ENCODE results near the gene NFE2L2.
"Not testable (repeated sequence)": the region's sequence is repeated elsewhere in the genome, so short reads cannot be mapped to it uniquely, and the experiment has no call there.

The NFE2L2 gene

DNA sequence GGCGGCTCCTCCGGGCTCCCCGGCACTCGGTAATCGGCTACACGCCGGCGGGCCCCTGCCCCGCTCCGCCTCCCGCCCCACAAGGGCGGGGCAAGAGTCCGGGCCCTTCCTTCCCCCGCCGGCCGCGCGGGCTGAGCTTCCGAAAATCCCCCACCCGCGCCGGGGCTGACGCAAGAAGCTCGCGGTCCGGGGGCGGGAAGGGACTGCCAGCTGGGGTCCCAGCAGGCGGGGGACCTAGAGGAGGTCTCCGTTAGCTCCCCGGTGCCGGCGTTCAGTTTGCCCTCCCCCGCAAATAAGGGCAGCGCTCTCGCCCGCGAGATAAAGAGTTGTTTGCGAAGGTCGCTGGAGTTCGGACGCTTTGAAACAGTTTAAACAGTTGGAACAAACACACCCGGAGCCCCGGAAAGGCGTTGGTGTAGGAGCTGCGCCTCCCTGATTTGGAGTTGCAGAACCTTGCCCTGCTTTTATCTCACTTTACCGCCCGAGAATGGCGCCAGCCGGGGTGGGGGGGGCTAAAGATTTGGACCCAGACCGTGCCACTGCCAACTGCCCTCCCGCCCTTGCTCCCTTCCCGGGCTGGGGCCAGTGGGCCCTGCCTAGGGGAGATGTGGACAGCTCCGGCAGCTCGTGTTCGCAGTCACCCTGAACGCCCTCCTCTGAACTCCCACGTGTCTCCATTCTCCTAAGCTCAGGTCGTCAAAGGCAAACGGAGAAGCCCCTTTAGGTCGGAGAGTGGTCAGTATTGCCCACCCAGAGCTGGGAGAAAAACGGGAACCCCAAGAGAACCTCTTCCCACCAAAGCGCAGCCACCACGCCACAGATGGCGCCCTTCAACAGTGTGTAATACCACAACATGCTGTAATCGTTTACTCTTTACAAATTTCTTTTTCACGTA, at the start of gene NFE2L2:
TSS of gene NFE2L2 (minus strand) at position 35 of the 895 bp plus-strand sequence. CDS start 151 bp downstream, outside the sequence.
- peak; percentile 97 for DNase-seq (ENCODE audit: low read depth)

DNA sequence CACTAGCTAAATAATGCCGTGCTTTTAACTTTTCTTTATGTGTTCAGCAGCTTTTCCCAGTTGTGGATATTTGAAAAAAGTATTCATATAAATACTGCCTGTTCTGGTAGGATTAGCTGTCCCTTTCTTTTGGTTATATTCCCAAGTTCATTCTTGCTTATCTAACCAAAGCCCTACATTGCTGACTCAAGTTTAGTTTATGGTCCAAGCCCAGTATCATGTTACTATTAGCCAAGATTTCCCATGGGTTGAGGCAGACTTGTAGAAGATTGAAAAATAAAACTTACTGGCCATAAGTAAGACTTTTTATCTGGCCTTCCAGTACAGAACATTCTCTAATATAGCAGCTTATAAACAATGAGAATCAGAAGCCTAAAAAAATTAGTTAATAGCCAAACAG, 49.7 kb upstream of the NFE2L2 start:
- no peak for DNase-seq (ENCODE audit: low read depth)

DNA sequence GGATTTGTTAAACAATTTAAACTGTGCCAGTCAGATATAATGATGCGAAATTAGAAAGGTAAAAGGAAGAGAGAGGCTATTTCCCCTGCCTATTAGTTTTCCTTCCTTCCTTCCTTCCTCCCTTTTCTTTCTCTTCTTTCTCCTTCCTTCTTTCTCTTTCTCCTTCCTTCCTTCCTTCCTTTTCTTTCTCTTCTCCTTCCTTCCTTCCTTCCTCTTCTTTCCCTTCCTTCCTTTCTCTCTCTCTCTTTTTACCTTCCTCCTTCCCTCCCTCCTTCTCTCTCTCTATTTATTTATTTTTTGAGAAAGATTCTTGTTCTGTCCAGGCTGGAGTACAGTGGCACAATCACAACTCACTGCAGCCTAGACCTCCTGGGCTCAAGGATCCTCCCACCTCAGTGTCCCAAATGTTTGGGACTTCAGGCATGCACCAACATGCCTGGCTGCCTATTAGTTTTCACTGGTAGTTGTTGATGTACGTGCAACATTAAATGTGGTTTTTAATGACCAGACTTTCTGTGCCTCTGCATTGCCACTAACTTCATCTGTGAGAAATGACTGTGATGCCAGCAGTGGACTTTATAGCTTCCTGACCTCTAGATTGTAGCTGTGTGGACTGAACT, 48.7 kb upstream of the NFE2L2 start:
- no peak for DNase-seq (ENCODE audit: low read depth)

DNA sequence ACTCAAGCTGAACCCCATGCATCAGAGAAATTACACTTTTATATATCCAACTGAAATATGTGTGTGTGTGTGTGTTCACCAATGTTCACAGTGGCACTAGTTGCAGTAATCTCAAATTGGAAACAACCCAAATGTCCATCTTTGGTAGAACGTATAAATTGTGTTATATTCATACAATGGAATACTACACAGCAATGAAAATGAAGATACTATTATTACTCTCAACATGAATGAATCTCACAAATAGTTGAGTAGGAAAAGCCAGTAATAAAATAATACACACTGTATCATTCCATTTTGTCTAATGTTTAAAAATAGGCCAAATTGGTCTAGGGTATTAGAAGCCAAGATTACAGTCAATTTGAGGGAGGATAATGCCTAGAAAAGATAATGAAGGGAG, 48.0 kb upstream of the NFE2L2 start:
- DNase-seq (ENCODE audit: low read depth): no peak

DNA sequence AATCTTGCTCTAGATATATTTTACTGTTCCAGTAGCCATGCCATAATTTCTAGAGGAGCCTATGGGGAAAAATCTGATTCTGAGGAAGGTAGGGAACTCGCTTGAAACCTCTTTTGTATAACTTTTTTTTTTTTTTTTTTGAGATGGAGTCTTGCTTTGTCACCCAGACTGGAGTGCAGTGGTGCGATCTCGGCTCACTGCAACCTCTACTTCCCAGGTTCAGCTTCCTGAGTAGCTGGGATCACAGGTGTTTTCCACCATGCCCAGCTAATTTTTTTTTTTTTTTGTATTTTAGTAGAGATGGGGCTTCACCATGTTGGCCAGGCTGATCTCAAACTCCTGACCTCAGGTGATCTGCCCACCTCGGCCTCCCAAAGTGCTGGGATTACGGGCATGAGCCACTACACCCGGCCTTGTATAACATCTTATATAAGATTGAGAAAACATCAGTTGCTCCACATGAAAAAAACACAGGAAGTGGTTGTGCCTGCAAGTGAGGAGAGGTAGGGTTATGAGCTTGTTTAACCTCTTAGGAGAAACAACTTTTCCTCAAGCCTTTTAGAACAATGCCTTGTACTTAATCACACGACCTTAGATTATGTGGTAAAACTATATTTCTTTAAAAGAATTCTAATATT, 45.3 kb upstream of the NFE2L2 start:
- DNase-seq (ENCODE audit: low read depth): not testable (repeated sequence)

DNA sequence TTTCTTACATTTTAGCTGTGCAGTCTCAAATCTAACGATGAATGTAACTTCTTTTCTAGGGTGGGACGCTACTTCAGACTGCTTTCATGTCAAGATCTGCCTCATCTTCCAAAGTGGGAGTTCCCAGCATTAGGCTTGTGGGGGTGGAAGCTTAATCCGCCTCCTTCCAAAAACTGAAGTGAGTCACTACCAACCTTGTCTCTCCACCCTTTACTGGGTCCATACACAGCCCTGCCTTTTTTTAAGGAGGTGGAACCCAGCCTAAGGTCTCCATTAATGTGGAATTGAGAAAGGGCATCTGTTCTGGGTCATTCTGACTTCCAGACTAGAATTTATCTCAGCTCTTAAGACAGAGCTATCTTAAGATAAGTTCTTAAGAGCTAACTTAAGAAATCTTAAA, 42.0 kb upstream of the NFE2L2 start:
- no peak for DNase-seq (ENCODE audit: low read depth)

DNA sequence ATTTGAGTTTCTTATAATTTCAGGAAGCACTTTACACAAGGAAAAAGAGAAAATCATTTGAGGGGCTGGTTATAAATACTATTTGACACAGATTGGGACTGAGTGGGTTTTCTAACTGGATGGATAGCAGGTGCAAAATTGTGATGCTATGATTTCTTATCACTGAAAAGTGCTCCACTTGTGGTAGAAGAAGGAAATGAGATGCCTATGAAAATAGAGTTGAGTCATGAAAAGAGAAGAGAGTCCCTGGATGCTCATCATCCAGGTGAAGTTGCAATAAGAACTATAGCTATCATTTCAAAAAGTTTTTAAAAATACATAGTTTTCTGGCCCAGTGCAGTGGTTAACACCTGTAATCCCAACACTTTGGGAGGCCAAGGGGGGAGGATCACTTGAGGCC, 39.4 kb upstream of the NFE2L2 start:
- DNase-seq (ENCODE audit: low read depth): no peak

DNA sequence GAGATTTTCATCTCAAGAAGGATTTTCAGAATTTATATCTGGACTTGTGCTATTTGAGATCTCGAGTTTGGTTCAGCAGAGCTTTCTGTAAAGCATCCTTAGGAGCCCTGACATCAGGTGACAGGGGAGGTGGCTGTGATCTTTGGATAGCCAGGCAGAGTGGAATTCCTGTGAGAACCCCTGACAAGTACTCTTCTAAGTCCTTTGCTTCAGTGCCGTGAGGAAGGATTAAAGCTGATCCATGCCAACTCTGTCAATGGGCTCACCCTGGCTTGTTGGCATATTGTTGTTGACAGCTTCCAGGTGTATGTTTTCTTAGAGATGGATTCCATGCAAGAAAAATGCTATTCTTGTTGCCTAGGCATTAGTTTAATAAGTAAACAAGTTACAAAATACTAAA, 38.0 kb upstream of the NFE2L2 start:
- DNase-seq (ENCODE audit: low read depth): no peak

DNA sequence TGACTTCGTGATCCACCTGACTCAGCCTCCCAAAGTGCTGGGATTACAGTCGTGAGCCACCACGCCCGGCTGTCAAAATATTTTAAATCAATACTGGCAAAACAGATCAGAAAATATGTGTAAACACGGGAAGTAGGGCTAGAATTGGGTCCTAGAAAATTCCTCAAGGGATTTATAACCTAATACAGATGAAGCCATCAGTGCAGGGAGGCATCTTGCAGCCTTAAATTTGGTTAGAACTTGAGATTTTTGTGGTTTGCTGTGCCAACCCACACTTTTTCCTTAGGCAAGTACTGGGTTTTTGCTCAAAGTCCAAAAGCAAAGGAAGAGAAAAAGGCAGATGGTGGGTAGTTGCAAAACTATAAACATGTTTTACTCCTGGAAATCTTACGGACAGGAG, 33.7 kb upstream of the NFE2L2 start:
- no peak for DNase-seq (ENCODE audit: low read depth)

DNA sequence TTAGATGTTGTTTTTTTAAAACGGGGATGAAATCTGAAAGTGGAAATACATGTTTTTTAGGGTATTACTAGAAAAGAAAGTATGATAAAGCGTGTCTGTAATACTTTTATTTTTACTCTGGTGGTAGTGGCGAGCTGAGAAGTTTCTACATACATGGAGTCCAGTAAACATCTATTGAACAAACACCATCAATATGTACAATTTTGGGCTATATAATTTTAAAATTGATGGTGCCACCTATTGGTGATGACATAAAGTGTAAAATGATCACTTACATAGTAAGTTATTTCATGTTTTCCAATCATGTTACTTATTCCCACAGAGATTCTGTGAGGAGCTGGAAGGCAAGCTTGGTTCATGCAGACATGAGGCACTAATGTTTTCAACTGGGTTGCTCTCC, 31.5 kb upstream of the NFE2L2 start:
- no peak for DNase-seq (ENCODE audit: low read depth)

DNA sequence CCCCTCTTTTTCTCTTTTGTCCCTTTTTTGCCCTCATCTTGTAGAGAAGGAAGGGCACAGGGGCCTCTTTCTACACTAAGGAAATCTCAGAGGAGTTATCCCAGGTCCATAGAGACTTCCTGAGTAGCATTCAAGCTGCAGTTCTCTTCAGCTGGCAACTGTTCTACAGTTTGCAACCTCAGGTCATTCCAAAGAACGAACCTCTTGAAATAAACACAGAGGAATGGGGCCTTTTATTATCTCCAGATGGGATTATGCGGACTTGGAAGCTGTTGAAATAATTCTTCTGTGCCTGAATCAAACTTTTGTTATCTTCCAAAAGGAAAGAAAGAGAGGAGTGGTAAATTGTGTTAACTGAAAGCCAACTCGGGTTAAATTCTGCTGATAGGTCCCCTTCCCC, 31.0 kb upstream of the NFE2L2 start:
- DNase-seq (ENCODE audit: low read depth): no peak

DNA sequence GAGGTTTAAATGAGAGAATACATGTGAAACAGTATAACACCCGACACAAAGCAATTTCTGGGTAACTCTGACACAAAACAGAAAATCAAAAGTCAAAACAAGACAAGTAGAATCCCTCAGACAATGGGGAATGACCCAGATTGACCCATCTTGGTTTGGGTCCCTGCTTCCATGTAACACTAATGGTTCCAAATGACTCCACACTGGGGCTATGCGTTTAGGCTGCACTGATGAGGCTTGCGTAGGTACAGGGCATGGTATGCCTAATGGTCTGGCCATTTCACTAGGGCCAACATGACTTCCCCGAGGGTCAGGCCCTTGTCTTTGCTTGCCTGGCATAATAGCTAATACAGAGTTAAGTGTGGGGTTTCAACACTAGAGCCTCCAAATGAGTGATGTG, 27.2 kb upstream of the NFE2L2 start:
- DNase-seq (ENCODE audit: low read depth): no peak

DNA sequence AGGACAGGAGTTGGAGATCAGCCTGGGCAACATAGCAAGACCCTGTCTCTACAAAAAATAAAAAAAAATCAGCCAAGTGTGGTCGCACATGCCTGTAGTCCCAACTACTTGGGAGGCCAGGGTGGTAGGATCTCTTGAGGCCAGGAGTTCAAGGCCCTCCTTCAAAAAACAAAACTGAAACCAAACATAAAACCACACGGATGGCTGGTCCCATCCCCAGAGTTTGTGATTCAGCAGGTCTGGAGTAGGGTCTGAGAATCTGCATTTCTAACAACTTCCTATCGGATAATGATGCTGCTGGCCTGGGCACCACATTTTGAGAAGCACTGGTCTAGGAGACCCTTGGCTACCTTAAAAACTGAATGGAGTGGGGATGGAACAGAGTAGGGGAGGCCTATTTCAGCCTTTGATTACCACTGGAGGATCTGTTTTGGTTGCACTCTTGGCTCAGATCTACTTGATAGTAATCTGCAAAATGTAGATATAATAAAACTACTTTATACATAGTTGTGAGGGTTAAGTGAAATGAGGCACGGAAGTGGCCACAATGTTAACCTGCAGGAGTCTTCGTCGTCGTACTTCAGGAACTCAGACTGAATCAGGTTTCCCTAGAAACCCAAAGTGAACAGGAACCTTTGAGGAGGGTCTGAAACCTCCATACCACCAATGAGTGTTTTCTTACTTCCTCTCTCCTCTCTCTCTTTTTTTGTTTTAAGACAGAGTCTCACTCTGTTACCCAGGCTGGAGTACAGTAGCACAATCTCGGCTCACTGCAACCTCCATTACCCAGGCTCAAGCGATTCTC, 25.5 kb upstream of the NFE2L2 start:
- DNase-seq (ENCODE audit: low read depth): no peak

DNA sequence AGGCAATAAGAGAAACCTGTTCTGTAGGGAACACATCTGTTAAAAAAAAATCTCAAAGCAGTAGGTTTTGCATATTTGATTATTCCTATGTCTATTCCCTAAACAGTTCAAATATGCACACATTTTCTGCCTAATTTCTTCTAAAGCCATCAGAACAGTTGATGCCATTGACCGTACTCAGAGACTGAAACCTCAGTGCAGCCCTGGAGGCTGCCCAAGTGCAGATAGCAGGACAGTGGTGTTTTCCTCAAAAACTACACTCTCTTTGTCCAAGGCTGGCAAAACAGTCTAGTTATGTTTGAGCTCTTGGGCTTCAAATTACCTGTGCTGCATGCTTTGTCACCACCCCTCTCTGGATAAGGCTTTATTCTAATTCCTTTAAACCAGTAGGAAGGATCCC, 23.3 kb upstream of the NFE2L2 start:
- DNase-seq (ENCODE audit: low read depth): no peak

DNA sequence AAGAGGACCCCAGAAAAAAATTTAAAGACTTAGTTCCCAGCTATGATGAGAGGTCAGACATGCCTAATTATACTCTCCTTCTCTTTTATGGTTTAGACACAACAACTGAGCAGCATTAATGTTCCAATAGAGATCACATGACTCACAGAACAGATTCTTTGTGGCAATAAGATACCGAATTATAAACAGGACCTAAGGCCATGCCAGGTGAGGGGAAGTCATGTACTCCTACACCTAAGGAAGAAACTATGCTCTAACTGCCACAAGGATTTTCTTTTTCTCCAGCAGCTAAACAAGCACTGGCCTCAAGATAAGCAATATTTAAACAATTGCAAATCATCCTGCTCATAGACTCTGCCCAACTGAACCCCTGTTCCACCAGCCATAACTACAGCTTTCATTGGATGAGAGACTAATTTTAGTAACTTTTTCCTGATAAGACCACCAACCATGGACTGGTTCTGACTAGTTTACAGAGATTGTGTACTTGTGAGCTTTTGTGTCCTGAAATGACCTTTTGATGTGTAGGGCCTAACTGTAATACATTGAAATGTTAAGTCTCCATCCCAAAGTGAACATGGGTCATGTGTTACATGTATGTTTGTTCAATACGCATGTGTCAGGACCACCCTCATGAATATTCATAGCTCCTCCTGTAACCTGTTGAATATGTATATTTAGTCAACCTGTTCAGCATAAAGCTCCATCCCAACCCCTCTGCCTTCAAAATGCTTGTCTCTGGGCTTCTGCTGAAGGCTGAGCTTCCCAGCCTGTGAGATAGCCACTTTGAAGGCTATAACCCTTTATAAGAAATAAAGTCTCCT, 21.6 kb upstream of the NFE2L2 start:
- DNase-seq (ENCODE audit: low read depth): no peak

DNA sequence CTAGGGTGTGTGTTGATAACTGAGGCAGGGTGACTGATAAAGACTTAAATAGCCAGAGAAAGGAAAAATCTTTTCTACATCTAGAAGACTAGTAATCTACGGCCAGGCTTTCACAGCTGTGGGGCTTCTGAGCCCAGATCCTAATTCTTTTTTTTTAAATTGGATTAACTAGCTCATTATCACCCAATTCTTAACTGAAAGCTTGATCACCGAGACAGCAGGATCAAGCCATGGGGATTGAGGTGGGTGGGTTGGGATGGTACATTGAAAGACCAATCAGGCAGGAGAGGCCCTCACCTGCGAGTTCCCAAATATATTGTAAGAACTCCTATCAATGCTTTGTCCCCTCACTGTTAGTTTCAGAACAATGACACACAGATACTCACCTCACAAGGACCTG, 20.0 kb upstream of the NFE2L2 start:
- no peak for DNase-seq (ENCODE audit: low read depth)

DNA sequence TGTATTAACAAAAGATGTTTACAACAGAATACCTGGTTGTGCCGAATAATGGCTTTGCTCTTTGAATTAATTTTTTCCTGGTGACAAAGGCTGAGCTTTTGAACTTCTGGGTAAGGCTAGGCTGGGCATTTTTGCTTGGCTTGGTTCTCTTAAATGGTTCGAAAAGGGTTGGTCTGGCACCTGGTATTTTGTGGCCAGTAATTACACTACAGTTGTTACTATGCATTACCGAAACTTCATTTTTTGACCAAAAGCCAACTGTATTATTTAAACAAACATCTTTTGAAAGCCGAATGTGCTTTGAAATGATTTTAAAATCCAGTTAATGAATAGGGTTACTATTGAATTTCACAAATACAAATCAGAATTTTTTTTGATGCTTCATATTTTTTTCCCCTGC, 19.4 kb upstream of the NFE2L2 start:
- DNase-seq (ENCODE audit: low read depth): no peak

DNA sequence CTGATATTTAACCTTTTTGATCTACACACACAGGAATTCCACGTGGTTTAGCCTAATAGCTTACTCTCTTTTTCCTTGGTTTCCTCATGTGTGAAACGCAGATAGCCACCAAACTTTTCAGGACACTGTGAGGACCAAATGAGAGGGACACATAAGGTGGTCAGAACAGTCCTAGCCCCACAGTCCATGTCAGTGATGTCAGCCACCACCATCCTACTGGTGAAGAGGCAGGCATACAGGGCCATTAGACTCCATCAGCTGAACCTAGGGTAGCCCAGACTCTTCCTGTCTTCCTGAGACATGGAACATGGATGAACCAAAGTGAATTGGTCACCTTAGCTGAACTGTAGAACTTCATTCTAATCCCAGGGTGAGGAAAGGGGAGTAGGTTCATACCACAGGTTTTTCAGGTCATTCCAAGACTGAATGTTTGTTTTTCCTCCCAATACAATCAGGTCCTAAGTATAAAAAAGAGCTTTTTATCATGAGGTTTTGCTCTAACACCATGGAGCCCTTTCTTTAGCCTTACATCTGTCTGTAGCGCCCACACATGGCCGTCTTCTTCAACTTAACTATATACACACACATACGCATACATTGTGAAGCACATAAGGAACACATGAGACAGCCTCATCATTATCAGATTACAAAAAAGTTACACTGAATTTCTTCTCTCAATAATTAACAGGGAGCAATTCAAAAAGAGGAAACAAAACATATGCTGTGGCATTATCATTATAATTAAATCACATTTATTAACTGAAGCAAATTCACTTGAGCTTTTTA, 18.5 kb upstream of the NFE2L2 start:
- DNase-seq (ENCODE audit: low read depth): no peak

DNA sequence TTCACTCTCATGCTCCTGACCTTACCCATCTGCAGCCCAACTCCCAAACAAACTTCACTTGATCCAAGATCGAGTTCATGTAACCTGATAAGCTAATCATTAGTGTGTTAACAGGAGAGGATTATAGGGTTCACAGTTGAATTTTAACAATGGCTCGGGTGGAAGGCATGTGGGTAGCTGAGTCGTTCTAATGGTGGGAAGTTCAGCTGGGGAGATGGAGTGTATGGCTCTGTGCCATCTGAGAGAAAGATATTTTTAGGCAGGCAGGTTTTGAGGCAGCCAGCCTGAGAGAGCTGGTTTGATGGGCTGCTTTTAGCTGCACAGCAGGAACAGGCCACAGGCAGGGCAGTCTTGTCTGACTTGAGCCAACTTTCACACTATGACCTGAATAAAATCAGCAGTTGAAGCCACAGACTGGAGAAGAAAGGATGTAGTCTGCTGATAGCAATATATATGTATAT, 17.7 kb upstream of the NFE2L2 start:
- no peak for DNase-seq (ENCODE audit: low read depth)

DNA sequence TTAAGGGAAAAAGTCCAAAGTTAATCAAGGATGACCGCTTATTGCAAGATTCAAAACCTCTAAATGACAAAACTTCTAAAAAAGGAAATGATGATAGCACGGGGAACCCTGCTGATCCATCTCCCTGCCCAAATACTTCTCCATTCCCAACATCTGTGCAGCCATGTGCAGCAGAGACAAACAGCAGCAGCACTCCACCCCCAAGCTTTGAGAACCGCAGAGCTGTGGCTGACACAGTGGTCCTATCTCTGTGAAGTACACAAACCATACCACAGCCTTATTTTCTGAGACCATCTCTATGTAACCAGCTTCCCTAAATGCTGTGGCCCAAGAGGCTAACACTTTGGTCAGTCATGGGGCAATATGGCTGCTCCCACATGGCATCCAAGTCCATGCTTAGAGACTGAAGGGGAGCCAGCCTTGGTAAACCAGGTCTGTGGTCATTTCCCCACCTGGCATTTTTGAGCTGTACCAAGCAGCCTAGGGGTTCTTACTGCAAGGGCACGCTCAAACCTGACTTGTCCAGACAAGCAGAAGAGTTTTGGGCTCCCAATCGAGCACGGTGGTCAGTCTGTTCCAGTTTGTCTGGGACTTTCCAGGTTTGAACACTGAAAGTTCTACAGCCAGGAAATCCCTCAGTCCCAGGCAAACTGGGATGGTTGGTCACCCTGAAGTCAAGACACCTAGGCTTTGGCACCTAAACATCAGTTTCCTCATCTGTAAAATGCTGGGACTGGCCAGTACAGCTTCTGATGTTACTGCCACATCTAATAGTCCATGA, 17.1 kb upstream of the NFE2L2 start:
- DNase-seq (ENCODE audit: low read depth): no peak
